MG63 (cell line): Measurements from ENCODE around the gene ZNF780A. TPM values are rescaled to one million over a fixed set of nuclear protein-coding genes. Genes with fewer than 3 reads are reported as not detected.
"Not testable (repeated sequence)": the region's sequence is repeated elsewhere in the genome, so short reads cannot be mapped to it uniquely, and the experiment has no call there.

ENCODE experiments used
- DNase-seq: peaks from one replicate; pipeline ENCODE4 v3.0.0-alpha.2; 2020
- H3K27me3 ChIP-seq: fragments of 250-450 bp; sonication (Bioruptor Pico); 2 replicates; pipeline ENCODE4 v1.5.1; 2020; ENCODE audit warnings: mild to moderate bottlenecking, moderate library complexity
- H3K36me3 ChIP-seq: fragments of 250-450 bp; sonication (Bioruptor Pico); 2 replicates; pipeline ENCODE4 v1.5.1; 2020; ENCODE audit warnings: mild to moderate bottlenecking, moderate library complexity
- H3K4me3 ChIP-seq: fragments of 250-450 bp; sonication (Bioruptor Pico); 2 replicates; pipeline ENCODE4 v1.5.1; 2020; ENCODE audit warnings: mild to moderate bottlenecking, moderate library complexity
- H3K9me3 ChIP-seq: fragments of 250-450 bp; sonication (Bioruptor Pico); 2 replicates; pipeline ENCODE4 v1.5.1; 2020; ENCODE audit warnings: mild to moderate bottlenecking, moderate library complexity
- total RNA-seq: library from RNA; depleted of rRNA; stranded (reverse); fragments of >200 nt; shearing (Covaris generic); gene quantifications from 2 replicates; pipeline ENCODE4 v1.2.3, GENCODE V29; 2014; ENCODE audit warnings: low replicate concordance; rRNA removed

ZNF780A gene
- 1.5 and 61.0 TPM in 2 replicates for total RNA-seq

DNA sequence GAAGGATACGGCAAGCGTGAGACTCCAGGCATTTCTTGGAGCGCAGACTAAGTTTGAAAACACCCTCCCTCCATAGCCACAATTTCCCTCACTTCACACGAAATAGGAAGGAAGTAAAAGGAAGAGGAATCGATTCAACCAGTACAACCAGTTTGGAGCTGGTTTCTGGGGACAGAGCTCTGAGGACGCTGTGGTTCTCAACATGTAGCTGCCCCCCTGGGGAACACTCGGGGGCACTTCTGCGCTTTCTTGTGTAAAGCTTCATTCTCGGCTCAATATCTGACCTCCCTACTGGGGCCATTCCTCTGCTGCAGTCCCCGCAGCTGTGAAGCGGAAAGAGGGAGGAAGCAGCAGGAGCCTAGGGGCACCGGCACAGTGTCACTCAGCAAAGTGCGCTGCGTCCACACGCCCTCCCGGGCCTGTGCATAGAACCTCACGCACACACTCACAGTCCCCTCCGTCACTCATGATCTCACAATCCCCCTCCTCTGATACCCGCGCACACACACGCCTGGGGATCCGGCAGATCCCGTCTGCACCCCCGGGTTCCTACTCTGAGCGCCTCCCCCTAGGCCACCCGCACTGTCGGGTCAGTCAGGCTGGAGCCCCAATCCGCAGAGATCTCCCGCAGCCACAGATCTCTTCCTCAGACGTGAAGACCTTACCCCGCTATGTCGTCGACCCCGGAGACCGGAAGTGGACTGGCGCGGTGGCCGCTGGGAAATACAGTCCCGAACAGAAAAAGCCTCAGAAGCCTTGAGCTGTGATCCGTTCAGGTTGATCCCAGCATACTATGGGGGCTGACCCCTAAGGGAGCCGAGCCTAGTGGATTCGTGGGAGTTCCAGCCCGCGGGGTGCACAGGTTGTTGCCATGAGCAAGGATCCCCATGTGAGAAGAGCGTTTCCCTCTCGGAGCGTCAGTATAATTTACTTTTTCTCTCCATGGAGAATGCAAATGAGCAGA is at the start of gene ZNF780A:
Gene ZNF780A, minus strand, starts transcription at position 703 of the 964 bp plus-strand sequence. CDS start 6,190 bp downstream, outside the sequence.
- Histone ChIP-seq H3K9me3 (peaks cover 6% of the 10 kb centered on the region; the same call in 1 of the 2 replicates), H3K4me3 (peak within 1 kb of the TSS; percentile 70), H3K27me3 (no peaks in the 10 kb centered on the region), H3K36me3 (no peaks in the 10 kb centered on the region; the same call in 1 of the 2 replicates)
- peak; percentile 81 for DNase-seq

DNA sequence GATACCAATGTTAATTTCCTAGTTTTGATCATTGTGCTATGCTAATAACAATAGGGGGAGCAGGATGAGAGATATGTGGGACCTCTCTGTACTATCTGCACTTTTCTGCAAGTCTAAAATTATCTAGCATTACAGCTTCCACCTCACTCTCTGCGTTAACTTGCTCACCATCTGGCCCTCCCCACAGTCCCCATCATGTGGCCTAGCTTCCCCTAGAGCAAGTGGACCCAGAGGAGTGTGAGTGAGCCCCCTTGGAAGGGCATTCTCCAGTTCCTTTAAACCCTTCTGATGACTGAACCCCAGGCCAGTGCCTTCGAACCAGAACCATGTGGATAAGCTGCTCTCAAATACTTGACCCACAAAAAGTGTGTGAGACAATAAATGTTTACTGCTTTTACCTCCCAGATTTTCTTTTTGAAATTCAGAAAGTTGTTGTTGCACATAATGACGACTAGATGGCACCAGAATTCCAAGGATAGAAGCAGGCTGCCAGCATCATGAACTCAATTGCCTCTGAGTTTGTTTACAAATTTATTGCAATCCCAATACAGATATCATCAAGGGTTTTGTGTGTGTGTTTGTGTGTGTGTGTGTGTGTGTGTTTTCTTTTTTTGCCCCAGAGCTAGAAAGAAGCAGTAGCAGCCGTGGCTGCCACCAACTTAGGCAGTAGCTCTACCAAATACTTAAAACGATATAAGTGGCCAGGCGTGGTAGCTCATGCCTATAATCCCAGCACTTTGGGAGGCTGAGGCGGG is 49.0 kb upstream of the ZNF780A start:
- Histone ChIP-seq H3K27me3 (peaks cover 25% of the 10 kb centered on the region), H3K36me3 (no peaks in the 10 kb centered on the region), H3K4me3 (no peak overlapping the region), H3K9me3 (peaks cover 4% of the 10 kb centered on the region; the same call in 1 of the 2 replicates)
- DNase-seq = no peak

DNA sequence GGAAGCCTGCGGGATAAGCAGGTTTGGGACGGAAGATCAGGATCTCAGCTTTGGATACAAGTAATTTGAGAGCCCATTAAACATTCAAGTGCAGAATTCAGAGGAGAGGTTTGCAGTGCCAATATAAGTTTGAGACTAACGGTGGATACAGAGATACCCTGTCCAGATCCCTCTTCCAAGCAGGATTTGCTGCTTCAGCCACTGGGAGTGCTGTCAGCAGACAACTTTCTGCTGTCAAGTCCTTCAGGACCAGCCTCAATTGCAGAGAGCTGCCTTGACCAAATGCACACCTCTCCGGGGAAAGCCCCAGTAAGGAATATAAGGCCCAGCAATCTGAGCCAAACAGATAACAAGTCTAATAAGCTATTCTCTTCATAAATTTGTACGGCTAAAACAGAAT is 46.1 kb upstream of the ZNF780A start:
- H3K36me3 ChIP-seq = no peaks in the 10 kb centered on the region
- peaks cover 4% of the 10 kb centered on the region; the same call in 1 of the 2 replicates for H3K9me3 ChIP-seq
- no peak for DNase-seq
- peaks cover 26% of the 10 kb centered on the region for H3K27me3 ChIP-seq
- no peak overlapping the region for H3K4me3 ChIP-seq

DNA sequence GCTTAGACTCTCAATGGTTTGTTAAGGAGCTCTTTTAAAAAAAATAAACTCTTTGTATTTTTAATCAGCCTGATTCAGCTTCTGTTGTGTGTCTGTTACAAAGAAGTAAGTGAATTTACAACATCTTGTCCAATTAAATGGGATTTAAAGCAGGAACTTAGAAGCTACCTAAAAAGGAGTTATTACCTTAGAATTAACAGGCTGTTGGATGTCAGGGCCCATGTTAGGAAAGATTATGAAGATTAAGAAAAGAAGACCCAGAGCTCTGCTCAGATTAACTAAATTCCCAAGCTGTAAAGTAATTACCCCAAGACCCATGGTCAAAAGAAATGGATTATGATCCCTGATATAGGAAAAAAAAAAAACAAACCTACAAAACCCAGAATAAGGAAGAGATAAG is 44.1 kb upstream of the ZNF780A start:
- DNase-seq = no peak
- H3K4me3 ChIP-seq = no peak overlapping the region
- peaks cover 12% of the 10 kb centered on the region for H3K9me3 ChIP-seq
- H3K36me3 ChIP-seq = no peaks in the 10 kb centered on the region
- peaks cover 34% of the 10 kb centered on the region for H3K27me3 ChIP-seq

DNA sequence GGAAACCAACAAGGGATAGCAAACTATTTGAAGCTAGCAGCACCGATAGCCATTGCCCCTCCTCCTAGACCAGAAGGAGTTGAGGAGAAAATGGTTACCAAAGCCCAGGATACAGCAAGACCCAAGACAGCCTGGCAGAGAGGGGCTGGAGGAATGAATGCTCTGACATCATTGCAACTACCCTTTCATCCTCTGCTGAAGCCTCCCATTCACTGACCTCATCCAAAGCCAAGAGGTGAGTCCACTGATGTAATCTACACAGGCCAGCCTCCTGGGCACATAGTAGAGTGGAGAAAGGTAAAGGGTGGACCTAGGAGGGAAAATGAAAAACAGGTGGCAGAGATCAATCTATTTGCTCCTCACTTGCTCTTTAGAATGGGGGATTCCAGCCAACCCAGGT is 42.7 kb upstream of the ZNF780A start:
- DNase-seq = no peak
- peaks cover 12% of the 10 kb centered on the region for H3K9me3 ChIP-seq
- H3K4me3 ChIP-seq = no peak overlapping the region
- peaks cover 34% of the 10 kb centered on the region for H3K27me3 ChIP-seq
- H3K36me3 ChIP-seq = no peaks in the 10 kb centered on the region

DNA sequence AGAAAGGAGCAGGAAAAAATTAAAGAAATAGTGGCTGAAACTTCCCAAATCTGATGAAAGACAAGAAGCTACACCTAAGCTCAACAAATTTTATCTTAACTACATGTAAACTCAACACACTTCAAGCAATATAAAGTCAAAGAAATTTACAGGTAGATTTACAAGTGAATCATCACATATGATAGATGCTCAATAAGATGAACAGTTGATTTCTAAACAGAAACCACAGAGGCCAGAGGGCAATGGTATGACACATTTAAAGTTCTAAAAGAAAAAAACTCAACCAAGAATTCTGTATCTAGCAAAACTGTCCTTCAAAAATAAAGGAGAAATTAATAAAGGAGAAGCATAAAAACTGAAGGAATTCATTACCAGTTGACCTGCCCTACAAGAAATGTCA is 39.3 kb upstream of the ZNF780A start:
- DNase-seq = no peak
- Histone ChIP-seq H3K9me3 (peaks cover 12% of the 10 kb centered on the region; the same call in 1 of the 2 replicates), H3K27me3 (peaks cover 12% of the 10 kb centered on the region), H3K36me3 (no peaks in the 10 kb centered on the region), H3K4me3 (no peak overlapping the region)

DNA sequence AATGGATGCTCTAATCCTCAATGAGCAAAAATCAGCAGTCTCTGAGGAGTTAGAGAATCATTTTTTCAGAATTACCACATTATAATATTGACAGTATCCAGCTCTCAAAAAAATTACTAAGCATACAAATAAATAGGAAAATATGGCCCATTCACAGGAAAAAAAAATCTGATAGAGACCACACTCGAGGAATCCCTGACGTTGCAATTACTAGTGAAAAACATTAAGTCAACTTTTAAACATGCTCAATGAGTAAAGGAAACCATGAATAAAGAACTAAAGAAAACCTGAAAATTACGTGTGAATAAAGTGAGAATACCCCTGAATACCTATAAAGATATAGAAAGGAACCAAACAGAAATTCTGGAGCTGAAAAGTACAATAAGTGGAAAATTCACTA is 38.7 kb upstream of the ZNF780A start:
- Histone ChIP-seq H3K9me3 (peaks cover 12% of the 10 kb centered on the region; the same call in 1 of the 2 replicates), H3K4me3 (no peak overlapping the region), H3K36me3 (no peaks in the 10 kb centered on the region), H3K27me3 (peaks cover 9% of the 10 kb centered on the region)
- DNase-seq = no peak

DNA sequence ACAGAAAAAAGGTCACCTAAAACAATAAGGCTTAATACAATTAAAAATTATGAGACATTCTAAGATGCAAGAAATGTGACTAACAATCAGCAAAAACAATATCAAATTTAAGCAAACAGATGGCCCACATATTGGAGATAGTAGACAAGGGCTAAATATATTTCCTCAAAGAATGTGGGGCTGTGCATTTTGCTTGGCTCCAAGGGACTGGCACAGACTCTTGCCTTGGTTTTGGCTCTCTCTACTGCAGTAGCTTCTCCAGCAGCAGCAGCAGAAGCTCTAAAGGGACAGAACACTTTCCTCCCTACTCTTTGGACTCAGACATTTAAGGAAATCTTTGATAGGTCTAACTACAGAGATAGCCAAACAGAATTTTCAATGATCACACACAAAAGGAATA is 38.2 kb upstream of the ZNF780A start:
- H3K36me3 ChIP-seq = no peaks in the 10 kb centered on the region
- DNase-seq = no peak
- H3K9me3 ChIP-seq = peaks cover 12% of the 10 kb centered on the region; the same call in 1 of the 2 replicates
- no peak overlapping the region for H3K4me3 ChIP-seq
- peaks cover 9% of the 10 kb centered on the region for H3K27me3 ChIP-seq

DNA sequence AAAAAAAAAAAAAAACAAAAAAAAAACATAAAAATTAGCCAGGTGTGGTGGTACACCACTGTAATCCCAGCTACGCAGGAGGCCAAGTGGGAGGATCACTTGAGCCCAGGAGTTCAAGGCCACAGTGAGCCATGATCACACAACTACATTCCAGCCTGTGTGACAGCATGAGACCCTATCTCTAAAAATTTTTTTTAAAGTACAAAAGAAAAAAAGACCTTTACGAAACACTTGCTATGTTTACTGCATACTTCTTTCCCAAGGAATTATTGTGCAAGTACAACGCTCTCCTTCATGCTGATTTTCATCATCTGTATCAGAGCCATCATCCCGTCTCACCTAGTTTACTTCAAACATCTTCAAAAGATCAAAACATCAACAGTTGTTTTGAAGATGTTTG is 28.6 kb upstream of the ZNF780A start:
- H3K27me3 ChIP-seq = 0 out of 2 replicates have a peak, but pooled peaks cover 2% of the 10 kb centered on the region
- H3K4me3 ChIP-seq = no peak overlapping the region
- H3K36me3 ChIP-seq = no peaks in the 10 kb centered on the region

DNA sequence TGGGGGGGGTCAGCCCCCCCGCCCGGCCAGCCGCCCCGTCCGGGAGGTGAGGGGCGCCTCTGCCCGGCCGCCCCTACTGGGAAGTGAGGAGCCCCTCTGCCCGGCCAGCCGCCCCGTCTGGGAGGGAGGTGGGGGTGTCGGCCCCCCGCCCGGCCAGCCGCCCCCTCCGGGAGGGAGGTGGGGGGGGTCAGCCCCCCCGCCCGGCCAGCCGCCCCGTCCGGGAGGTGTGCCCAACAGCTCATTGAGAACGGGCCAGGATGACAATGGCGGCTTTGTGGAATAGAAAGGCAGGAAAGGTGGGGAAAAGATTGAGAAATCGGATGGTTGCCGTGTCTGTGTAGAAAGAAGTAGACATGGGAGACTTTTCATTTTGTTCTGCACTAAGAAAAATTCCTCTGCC is 27.9 kb upstream of the ZNF780A start:
- not testable (repeated sequence) for H3K4me3 ChIP-seq, DNase-seq, H3K9me3 ChIP-seq, H3K36me3 ChIP-seq, H3K27me3 ChIP-seq

More for the DNA sequence above, 28.6 kb upstream of the ZNF780A start:
- H3K9me3 ChIP-seq = peaks cover 1% of the 10 kb centered on the region; the same call in 1 of the 2 replicates
- DNase-seq = no peak

DNA sequence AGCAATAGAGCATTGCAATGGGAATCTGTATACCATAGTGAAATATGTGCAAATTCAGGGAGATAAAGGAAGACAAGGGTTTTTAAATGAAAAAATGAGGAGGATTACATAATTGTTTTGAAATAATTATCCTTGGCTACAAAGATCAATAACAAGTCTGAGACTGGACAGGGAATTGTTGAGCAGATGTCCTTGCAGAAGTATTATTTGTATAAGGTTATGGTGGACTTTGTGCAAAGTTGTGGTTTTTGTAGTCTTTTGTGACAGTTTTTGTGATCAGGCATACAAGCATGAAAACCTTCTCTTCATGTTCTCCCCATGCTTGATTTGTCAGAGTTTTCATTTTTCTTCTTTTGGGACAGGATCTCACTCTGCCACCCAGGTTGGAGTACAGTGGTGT is 25.3 kb upstream of the ZNF780A start:
- Histone ChIP-seq H3K27me3 (peaks cover under 1% of the 10 kb centered on the region; the same call in 1 of the 2 replicates), H3K4me3 (no peak overlapping the region), H3K36me3 (no peaks in the 10 kb centered on the region), H3K9me3 (peaks cover 4% of the 10 kb centered on the region)
- DNase-seq = no peak

DNA sequence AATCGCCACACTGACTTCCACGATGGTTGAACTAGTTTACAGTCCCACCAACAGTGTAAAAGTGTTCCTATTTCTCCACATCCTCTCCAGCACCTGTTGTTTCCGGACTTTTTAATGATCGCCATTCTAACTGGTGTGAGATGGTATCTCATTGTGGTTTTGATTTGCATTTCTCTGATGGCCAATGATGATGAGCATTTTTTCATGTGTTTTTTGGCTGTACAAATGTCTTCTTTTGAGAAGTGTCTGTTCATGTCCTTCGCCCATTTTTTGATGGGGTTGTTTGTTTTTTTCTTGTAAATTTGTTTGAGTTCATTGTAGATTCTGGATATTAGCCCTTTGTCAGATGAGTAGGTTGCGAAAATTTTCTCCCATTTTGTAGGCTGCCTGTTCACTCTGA is 23.4 kb upstream of the ZNF780A start:
- DNase-seq, H3K36me3 ChIP-seq, H3K9me3 ChIP-seq, H3K27me3 ChIP-seq, H3K4me3 ChIP-seq: not testable (repeated sequence)

DNA sequence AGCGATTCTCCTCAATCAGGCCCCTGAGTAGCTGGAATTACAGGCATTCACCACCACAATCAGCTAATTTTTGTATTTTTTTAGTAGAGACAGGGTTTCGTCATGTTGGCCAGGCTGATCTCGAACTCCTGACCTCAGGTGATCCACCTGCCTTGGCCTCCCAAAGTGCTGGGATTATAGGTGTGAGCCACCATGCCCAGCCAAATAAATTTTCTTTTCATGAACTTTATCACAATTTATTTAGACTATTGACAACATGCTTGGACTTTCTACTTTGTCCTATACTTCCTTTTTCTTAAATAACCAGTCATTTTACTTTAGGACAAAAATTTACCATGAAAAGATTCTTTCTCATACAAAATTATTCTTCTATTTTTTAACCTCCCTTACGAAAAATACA is 21.5 kb upstream of the ZNF780A start:
- not testable (repeated sequence) for H3K9me3 ChIP-seq, H3K27me3 ChIP-seq, H3K36me3 ChIP-seq, H3K4me3 ChIP-seq, DNase-seq

DNA sequence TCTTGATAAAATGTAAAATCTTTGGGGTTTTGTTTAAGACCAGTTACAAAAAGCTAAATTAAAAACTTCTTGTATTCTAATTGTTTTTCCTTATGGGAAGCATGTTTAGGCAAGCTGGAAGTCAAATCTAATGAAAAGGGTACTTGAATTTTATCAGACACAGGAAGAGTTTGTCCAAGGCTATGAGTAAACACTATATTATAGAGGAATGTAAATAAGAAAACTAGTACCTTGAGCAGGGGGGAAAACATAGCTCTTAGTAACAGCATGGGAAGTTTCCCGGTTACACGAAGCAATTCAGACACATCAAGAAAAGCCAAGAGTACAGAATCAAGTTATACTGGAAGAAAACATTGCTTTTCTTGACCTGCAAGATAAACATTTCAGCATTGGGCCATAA is 19.8 kb upstream of the ZNF780A start:
- DNase-seq = no peak
- no peaks in the 10 kb centered on the region for H3K36me3 ChIP-seq
- no peak overlapping the region for H3K4me3 ChIP-seq
- H3K27me3 ChIP-seq = peaks cover 5% of the 10 kb centered on the region; the same call in 1 of the 2 replicates
- peaks cover 8% of the 10 kb centered on the region for H3K9me3 ChIP-seq

DNA sequence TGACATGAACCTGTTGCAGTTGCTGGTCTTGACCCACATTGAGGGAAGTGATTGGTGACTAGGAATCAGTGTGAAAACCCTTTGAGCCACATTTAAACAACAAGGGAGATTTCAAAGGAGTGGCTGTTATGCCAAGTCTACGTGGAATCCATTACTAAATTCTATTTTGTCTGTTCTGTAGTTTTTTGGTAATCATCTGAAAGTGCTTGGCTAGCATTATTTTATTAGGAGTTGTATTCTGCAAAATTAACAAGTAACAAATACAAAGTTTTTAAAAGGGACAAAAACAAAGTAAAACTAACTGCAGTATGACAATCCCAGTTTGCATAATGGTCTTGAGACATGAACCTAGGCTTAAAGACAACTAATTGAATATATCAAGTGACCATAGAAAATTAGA is 14.0 kb upstream of the ZNF780A start:
- DNase-seq = no peak
- Histone ChIP-seq H3K27me3 (peaks cover 12% of the 10 kb centered on the region), H3K4me3 (no peak overlapping the region), H3K36me3 (no peaks in the 10 kb centered on the region), H3K9me3 (no peaks in the 10 kb centered on the region)

DNA sequence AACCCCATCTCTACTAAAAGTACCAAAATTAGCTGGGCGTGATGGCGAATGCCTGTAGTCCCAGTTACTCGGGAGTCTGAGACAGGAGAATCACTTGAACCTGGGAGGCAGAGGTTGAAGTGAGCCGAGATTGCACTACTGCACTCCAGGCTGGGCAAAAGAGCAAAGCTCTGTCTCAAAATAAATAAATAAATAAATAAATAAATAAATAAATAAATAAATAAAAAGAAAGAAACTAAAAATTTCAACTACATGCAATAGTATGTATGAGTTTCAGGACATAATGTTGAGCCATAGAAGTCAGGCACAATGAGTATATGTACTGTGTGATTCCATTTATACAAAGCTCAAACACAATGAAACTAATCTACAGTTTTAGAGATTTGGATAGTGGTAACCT is 12.9 kb upstream of the ZNF780A start:
- Histone ChIP-seq H3K4me3 (no peak overlapping the region), H3K9me3 (0 out of 2 replicates have a peak, but pooled peaks cover 5% of the 10 kb centered on the region), H3K27me3 (peaks cover 18% of the 10 kb centered on the region), H3K36me3 (no peaks in the 10 kb centered on the region)
- DNase-seq = no peak

DNA sequence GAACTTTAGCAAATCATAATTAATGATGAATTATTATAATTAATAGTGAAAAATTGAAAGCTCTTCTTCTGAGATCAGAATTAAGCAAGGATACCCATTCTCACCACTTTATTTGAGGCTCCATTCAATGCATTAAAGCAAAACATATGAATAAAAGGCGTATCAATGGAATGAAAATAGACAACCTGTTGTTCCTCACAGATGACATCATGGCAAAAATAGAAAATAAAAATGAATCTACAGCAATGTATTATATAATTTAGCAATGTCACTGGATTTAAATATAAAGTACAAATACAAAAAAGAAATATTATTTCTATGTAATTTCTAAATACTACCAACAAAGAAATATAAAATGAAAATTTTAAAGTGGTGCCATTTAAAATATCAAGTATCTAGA is 11.1 kb upstream of the ZNF780A start:
- Histone ChIP-seq H3K36me3 (no peaks in the 10 kb centered on the region), H3K4me3 (no peak overlapping the region), H3K9me3 (0 out of 2 replicates have a peak, but pooled peaks cover 12% of the 10 kb centered on the region), H3K27me3 (peaks cover 21% of the 10 kb centered on the region)
- DNase-seq = no peak
